ENCODE measurements around the gene PASD1. TPM values are rescaled to one million over a fixed set of nuclear protein-coding genes. Genes with fewer than 3 reads are reported as not detected.

PASD1 gene
- total RNA-seq, 2 donors from 2014 or later, result not detected

DNA sequence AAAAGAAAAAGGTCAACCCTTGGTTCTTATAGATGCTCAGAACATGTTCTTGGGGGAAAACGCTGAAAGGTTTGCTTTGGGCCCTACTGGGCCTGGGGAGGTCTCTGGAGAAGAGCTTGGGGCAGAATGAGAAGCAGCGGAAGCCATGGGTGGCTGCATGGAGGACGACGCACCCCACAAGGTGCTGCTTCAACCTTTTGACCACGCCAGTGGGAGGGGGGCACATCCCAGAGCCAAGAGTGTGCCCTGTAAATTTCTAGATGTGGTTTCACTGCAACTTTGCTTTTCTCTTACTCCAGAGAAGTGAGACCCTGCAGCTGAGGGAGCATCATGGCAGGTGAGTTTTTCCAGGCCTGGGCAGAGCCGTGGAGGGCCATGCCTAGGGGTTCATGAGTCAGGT, 135.0 kb downstream of the PASD1 start:
- no peaks in the 10 kb centered on the region for H3K9me3 Mint-ChIP-seq
- no peak overlapping the region for H3K27ac Mint-ChIP-seq
- DNase-seq (no peak), ATAC-seq (replicated peaks in 1 of 2) (no peak)
- no peaks in the 10 kb centered on the region for H3K36me3 Mint-ChIP-seq (ENCODE audit: insufficient read depth in 2 of 2)
- no peaks in the 10 kb centered on the region for H3K4me1 Mint-ChIP-seq (ENCODE audit: low read depth)
- peaks cover 29% of the 10 kb centered on the region for H3K27me3 Mint-ChIP-seq (ENCODE audit: low read depth)
- H3K4me3 Mint-ChIP-seq, result no peak overlapping the region

DNA sequence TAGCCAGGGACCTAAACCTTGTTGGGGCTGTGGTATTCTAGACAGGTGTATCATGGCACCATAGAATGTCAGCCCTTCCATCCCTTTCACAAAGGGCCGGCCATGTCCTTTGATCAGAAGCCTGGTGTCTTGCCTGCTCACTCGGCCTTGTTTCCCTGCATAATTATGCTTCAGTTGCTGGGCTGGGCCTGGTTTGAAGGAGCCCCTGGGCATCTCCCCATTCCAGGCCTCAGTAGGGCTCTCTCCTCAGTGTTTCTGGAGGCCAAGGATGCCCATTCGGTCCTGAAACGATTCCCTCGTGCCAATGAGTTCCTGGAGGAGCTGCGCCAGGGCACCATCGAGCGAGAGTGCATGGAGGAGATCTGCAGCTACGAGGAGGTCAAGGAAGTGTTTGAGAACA, 136.3 kb downstream of the PASD1 start:
- H3K27me3 Mint-ChIP-seq (ENCODE audit: low read depth), result peaks cover 30% of the 10 kb centered on the region
- no peaks in the 10 kb centered on the region for H3K36me3 Mint-ChIP-seq (ENCODE audit: insufficient read depth in 2 of 2)

DNA sequence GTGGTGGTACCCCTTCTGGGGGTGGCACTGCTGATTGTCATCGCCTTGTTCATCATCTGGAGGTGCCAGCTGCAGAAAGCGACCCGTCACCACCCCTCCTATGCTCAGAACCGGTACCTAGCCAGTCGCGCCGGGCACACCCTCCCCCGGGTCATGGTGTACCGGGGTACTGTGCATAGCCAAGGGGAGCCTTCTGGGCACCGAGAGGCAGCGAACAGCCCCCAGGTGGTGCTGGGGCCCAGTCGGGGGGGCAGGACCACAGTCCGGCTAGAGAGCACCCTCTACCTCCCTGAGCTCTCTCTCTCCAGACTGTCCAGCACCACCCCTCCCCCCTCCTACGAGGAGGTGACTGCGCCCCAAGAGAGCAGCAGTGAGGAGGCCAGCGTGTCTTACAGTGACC, 137.1 kb downstream of the PASD1 start:
- no peak for DNase-seq
- H3K4me1 Mint-ChIP-seq (ENCODE audit: low read depth), result no peaks in the 10 kb centered on the region
- ATAC-seq (replicated peaks in 1 of 2), result no peak
- H3K36me3 Mint-ChIP-seq (ENCODE audit: insufficient read depth in 2 of 2), result no peaks in the 10 kb centered on the region
- peaks cover 32% of the 10 kb centered on the region for H3K27me3 Mint-ChIP-seq (ENCODE audit: low read depth)
- no peak overlapping the region for H3K4me3 Mint-ChIP-seq
- no peaks in the 10 kb centered on the region for H3K9me3 Mint-ChIP-seq
- no peak overlapping the region for H3K27ac Mint-ChIP-seq

More for the DNA sequence above, 136.3 kb downstream of the PASD1 start:
- H3K4me1 Mint-ChIP-seq (ENCODE audit: low read depth), result no peaks in the 10 kb centered on the region
- no peaks in the 10 kb centered on the region for H3K9me3 Mint-ChIP-seq
- ATAC-seq (replicated peaks in 1 of 2) (no peak), DNase-seq (no peak)
- no peak overlapping the region for H3K27ac Mint-ChIP-seq
- no peak overlapping the region for H3K4me3 Mint-ChIP-seq

DNA sequence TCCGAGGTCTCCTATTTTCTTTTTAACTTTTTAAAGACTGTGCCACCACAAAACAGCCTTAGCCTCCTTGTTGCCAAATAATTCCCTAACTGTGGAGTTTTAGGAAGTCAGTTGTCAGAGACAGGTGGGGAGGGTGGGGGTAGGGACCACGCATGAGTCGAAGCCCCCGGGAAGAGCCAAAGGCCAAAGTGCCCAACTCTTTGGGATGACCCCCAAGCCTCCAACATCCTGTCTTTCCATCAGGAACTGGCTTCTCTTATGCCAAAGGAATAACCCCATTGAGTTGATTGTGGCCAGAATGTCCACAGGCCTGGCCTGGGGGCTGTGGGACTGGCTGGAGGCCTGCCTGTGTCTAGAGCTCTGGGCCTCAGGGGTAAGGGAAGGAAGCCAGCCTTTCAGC, 137.6 kb downstream of the PASD1 start:
- ATAC-seq (replicated peaks in 1 of 2), result no peak
- no peaks in the 10 kb centered on the region for H3K4me1 Mint-ChIP-seq (ENCODE audit: low read depth)
- DNase-seq, result no peak
- H3K27ac Mint-ChIP-seq, result no peak overlapping the region
- no peak overlapping the region for H3K4me3 Mint-ChIP-seq
- no peaks in the 10 kb centered on the region for H3K9me3 Mint-ChIP-seq
- peaks cover 32% of the 10 kb centered on the region for H3K27me3 Mint-ChIP-seq (ENCODE audit: low read depth)
- no peaks in the 10 kb centered on the region for H3K36me3 Mint-ChIP-seq (ENCODE audit: insufficient read depth in 2 of 2)

DNA sequence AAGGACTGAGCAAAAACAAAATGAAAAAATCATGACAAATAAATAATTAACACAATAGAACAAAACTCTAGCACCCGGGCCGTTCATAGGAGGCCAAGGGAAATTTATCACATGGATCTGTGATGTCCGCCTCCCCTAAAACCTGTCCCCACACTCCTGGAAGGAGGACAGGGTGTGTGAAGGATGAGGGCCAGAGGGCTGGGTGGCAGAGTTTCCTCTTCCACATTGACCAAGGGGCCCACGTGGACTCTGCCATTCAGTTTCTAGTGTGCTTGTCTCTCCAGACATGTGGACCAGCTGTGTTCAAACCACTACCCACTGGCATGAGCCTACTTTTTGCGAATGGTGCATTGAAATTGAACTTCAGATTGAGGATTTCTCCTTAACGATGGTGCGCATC, 138.1 kb downstream of the PASD1 start:
- Mint-ChIP-seq H3K27ac (no peak overlapping the region), H3K4me1 (ENCODE audit: low read depth) (no peaks in the 10 kb centered on the region), H3K4me3 (no peak overlapping the region), H3K9me3 (no peaks in the 10 kb centered on the region), H3K27me3 (ENCODE audit: low read depth) (peaks cover 28% of the 10 kb centered on the region), H3K36me3 (ENCODE audit: insufficient read depth in 2 of 2) (no peaks in the 10 kb centered on the region)
- ATAC-seq (replicated peaks in 1 of 2) (no peak), DNase-seq (no peak)

DNA sequence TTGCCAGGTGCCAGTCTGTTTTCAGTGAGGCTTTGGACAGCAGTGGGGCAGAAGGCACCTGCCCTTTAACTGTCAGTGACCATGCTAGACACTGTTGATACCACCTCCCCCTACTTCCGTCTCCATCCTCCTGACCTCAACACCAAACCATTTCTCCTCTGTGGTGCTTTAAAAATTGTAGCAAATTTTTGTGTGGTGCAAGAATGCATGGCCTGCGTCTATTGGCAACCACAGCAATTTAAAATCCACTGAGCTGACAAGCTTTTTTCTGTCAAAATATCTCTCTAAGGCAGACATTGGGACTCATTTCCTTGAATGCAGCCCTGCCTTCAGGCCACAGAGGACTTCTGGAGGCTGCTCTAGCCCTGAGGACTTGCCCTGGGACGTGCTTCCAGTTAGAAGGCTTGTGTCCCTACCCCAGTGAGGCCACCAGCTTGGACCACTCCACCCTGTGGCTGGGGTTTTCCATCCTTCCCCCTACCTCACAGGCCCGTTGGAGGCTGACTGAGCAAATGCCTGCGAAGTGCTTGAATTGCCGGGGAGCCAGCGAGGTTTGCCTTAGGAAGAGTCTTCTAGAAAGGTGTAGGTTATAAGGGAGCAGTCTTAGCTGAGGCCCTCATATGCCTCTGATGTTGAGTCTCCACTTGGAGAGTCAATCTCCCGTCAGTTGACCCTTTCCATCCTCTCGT, 138.7 kb downstream of the PASD1 start:
- Mint-ChIP-seq H3K4me3 (no peak overlapping the region), H3K4me1 (ENCODE audit: low read depth) (no peaks in the 10 kb centered on the region), H3K27me3 (ENCODE audit: low read depth) (peaks cover 22% of the 10 kb centered on the region), H3K36me3 (ENCODE audit: insufficient read depth in 2 of 2) (no peaks in the 10 kb centered on the region), H3K9me3 (no peaks in the 10 kb centered on the region), H3K27ac (no peak overlapping the region)
- DNase-seq (no peak), ATAC-seq (replicated peaks in 1 of 2) (no peak)

DNA sequence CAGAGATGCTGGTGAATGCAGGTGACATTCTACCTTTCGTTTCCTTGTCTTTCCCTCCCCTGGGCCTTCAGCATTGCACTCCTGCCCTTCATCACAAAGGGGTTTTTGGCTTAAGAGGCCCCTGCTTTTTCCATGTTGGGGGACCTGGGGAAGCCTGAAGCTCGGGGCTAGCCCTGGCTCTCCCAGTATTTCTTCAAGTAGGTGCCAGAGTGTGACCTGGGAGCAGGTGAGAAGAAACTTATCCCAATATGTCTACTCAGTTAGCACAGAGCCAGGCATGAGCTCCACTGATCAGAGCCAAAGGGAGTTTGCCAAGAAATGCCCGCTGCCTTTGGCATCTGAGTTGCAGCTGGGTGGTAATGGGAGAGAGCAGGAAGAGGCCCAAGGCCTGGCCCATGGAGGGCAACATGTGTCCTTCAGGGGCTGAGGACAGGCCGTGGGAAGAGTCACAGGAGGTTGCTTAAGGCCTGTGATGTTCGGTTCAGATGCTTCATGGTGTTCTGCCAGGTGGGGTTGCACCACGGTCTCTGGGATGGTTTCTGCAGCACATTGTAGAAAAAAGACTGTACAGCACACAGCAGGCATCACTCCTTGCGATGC, 139.4 kb downstream of the PASD1 start:
- Mint-ChIP-seq H3K4me1 (ENCODE audit: low read depth) (no peaks in the 10 kb centered on the region), H3K4me3 (no peak overlapping the region), H3K36me3 (ENCODE audit: insufficient read depth in 2 of 2) (no peaks in the 10 kb centered on the region), H3K9me3 (no peaks in the 10 kb centered on the region), H3K27ac (no peak overlapping the region), H3K27me3 (ENCODE audit: low read depth) (peaks cover 21% of the 10 kb centered on the region)
- ATAC-seq (replicated peaks in 1 of 2) (no peak), DNase-seq (no peak)

DNA sequence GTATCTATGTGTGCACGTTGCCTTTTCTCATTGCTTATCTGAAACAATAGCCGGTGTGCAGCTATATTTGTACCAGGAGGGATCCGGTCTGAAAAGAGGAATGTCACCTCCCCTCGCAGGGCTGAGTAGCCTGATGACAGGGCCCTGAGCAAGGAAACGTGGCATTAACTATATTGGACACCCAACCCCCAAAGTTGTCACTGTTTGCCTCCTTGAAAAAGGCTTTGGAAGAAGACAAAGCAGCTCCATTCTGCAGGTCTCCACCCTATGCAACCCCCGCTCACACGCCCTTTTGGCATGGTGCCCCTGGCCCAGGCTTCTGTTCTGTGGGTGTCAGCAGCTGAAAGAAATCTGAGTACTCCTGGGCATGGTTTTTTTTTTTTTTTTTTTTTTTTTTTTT, 140.0 kb downstream of the PASD1 start:
- DNase-seq, result no peak
- H3K27ac Mint-ChIP-seq, result no peak overlapping the region
- H3K4me3 Mint-ChIP-seq, result no peak overlapping the region
- no peaks in the 10 kb centered on the region for H3K4me1 Mint-ChIP-seq (ENCODE audit: low read depth)
- no peak for ATAC-seq (replicated peaks in 1 of 2)
- H3K27me3 Mint-ChIP-seq (ENCODE audit: low read depth), result peaks cover 22% of the 10 kb centered on the region
- H3K9me3 Mint-ChIP-seq, result no peaks in the 10 kb centered on the region
- H3K36me3 Mint-ChIP-seq (ENCODE audit: insufficient read depth in 2 of 2), result no peaks in the 10 kb centered on the region

DNA sequence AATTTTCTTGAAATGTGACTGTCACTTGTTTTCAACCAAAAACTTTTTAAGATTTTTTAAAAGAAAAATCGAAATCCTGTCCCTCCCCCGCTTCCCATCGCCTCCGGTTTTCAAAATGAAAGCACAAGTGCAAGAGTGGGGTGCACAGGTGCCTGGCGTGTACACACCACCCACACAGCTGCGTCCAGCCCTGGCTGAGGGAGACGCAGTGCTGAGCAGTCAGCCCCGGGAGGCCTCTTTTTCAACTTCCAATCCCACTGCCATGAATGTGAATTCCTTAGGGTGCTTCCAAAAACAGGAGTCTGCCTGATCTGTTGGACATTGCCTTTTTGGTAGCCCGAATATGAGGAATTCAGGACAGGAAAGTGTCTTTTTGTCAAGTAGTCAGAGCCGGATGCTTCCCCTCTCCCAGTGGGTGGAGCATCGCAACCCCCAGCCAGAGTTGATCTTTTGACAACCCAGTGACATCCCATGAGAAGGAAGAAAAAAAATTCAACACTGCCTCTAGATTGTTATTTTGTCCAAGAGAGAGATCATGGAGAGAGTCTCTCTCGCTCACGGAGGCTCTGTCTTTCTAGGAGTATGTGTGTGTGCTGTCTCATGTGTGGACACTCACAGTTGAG, 140.7 kb downstream of the PASD1 start:
- no peaks in the 10 kb centered on the region for H3K36me3 Mint-ChIP-seq (ENCODE audit: insufficient read depth in 2 of 2)
- ATAC-seq (replicated peaks in 1 of 2) (no peak), DNase-seq (no peak)
- H3K4me1 Mint-ChIP-seq (ENCODE audit: low read depth), result no peaks in the 10 kb centered on the region
- H3K27me3 Mint-ChIP-seq (ENCODE audit: low read depth), result peaks cover 22% of the 10 kb centered on the region
- no peak overlapping the region for H3K27ac Mint-ChIP-seq
- no peak overlapping the region for H3K4me3 Mint-ChIP-seq
- no peaks in the 10 kb centered on the region for H3K9me3 Mint-ChIP-seq

DNA sequence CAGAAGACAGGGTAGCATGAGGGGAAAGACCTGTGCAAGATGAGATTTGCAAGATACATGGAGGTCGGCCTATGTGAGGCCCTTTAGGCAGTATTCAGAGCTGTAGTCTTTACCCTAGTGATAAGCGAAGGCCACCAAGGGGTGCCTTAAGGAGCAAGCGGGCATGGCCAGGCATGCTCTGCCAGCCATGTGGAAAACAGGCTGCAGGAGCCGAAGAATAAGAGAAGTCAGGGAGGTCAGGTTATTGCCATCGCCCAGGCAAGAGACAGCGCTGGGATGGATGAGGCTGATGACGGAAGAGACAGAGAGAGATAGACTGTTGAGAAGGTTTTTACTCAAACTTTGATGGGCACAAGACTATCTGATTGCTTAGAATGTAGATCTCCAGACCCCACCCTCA, 145.3 kb downstream of the PASD1 start:
- Mint-ChIP-seq H3K27ac (no peak overlapping the region), H3K4me1 (ENCODE audit: low read depth) (no peaks in the 10 kb centered on the region)

DNA sequence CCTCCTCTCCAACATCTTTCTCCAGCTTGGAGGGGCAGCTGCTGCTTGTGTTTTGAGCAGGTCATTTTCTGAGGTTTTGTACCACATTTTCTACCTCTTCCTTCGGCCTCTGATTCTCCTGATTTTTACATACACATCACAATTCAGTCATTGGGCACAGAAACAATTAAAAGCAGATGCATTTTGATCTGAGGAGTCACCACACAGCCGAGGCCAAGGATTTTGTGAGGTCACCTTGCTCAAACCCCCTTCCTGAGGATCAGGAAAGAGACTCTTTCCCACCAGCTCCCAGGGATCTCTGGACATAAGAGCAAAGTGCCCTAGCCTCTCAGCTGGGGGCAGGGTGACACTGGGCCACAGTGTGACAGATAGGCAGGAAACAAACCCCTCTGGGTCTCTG, 147.0 kb downstream of the PASD1 start:
- Mint-ChIP-seq H3K4me3 (no peak overlapping the region), H3K9me3 (no peaks in the 10 kb centered on the region), H3K27me3 (ENCODE audit: low read depth) (peaks cover 19% of the 10 kb centered on the region), H3K27ac (no peak overlapping the region), H3K36me3 (ENCODE audit: insufficient read depth in 2 of 2) (no peaks in the 10 kb centered on the region), H3K4me1 (ENCODE audit: low read depth) (no peaks in the 10 kb centered on the region)
- DNase-seq (no peak), ATAC-seq (replicated peaks in 1 of 2) (no peak)

More for the DNA sequence above, 145.3 kb downstream of the PASD1 start:
- DNase-seq (no peak), ATAC-seq (replicated peaks in 1 of 2) (no peak)
- H3K36me3 Mint-ChIP-seq (ENCODE audit: insufficient read depth in 2 of 2), result no peaks in the 10 kb centered on the region
- H3K27me3 Mint-ChIP-seq (ENCODE audit: low read depth), result peaks cover 28% of the 10 kb centered on the region
- no peak overlapping the region for H3K4me3 Mint-ChIP-seq
- H3K9me3 Mint-ChIP-seq, result no peaks in the 10 kb centered on the region

DNA sequence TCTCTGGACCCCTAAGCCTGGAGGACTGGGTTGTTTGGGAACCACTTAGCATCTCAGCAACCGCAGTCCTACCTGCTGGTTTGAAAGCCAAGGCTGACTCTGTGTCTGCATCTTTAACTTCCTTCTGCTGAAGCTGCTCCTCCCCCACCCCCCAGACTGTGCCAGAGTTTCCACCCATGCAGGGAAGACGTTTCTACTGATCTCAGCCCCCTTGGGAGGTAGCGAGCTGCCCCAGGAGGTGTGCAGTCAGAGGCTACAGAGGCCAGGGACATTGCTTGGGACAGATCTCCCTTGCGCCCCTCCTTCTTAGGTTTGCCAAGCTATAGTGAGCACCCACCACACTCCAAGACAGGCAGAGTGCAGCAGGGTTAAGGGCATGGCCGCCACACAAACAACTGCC, 147.7 kb downstream of the PASD1 start:
- Mint-ChIP-seq H3K9me3 (no peaks in the 10 kb centered on the region), H3K4me1 (ENCODE audit: low read depth) (no peaks in the 10 kb centered on the region), H3K27me3 (ENCODE audit: low read depth) (peaks cover 19% of the 10 kb centered on the region), H3K36me3 (ENCODE audit: insufficient read depth in 2 of 2) (no peaks in the 10 kb centered on the region), H3K4me3 (no peak overlapping the region), H3K27ac (no peak overlapping the region)
- ATAC-seq (replicated peaks in 1 of 2) (no peak), DNase-seq (no peak)

DNA sequence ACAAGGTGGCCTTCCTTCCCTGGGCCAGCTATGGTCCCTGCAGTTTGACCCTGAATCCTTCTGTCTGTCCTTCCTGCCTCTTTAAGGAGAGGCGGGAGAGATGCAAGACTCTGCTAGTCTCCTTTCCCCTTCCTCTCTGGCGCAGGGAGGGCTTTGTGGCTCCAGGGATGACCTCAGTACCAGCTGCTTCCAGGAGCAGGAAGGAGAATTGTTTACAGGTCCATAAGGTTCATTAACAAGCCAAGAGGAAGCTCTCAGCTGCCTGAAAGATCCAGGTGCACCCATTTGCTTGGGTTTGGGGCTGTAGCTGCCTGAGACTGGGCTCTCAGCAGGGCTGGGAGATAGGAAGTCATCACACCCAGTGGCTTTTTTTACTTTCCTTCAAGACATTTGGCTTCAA, 148.3 kb downstream of the PASD1 start:
- Mint-ChIP-seq H3K36me3 (ENCODE audit: insufficient read depth in 2 of 2) (no peaks in the 10 kb centered on the region), H3K4me3 (no peak overlapping the region), H3K27ac (no peak overlapping the region), H3K27me3 (ENCODE audit: low read depth) (peaks cover 26% of the 10 kb centered on the region), H3K9me3 (no peaks in the 10 kb centered on the region), H3K4me1 (ENCODE audit: low read depth) (no peaks in the 10 kb centered on the region)
- no peak for DNase-seq
- ATAC-seq (replicated peaks in 1 of 2), result no peak

DNA sequence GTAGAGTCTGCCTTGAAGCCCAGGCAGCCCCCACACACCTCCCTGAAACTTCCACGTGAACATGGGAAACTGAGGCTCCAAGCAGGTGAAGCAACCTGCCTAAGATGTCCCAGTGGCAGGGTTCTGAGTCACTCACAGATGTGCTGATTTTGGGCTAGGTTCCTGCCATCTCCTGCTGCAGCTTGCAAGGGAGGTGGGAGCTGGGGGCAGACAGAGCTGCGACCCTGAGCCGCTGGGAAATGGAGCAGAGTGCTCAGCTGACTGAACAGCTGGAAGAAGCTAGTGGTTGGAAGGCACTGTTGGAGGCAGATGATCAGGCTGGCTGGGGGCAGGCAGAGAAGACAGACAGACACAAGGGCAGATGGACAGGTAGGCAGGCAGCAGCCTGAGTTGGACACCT, 148.8 kb downstream of the PASD1 start:
- no peaks in the 10 kb centered on the region for H3K36me3 Mint-ChIP-seq (ENCODE audit: insufficient read depth in 2 of 2)
- H3K4me1 Mint-ChIP-seq (ENCODE audit: low read depth), result no peaks in the 10 kb centered on the region
- H3K27ac Mint-ChIP-seq, result no peak overlapping the region
- H3K27me3 Mint-ChIP-seq (ENCODE audit: low read depth), result peaks cover 30% of the 10 kb centered on the region
- DNase-seq (no peak), ATAC-seq (replicated peaks in 1 of 2) (no peak)
- no peak overlapping the region for H3K4me3 Mint-ChIP-seq
- H3K9me3 Mint-ChIP-seq, result no peaks in the 10 kb centered on the region
